GM12864 (cell line): Measurements from ENCODE around the gene LOXHD1.

Experiments
- DNase-seq: peaks from one replicate; pipeline ENCODE4 v3.0.0-alpha.2; 2011; ENCODE audit warnings: low read depth
- H3K4me3 ChIP-seq: 2 replicates; pipeline ENCODE4 v1.5.1; 2011; ENCODE audit warnings: mild to moderate bottlenecking, low read depth, low read length, control low read depth
- TF ChIP-seq, protein P1 (sequence below): IDR thresholded peaks from 2 replicates; pipeline ENCODE4 v1.5.1; 2011; ENCODE audit warnings: low read depth, mild to moderate bottlenecking, moderate library complexity, low read length, control low read depth, inconsistent platforms; ENCODE audit errors: missing control alignments

Gene LOXHD1

DNA sequence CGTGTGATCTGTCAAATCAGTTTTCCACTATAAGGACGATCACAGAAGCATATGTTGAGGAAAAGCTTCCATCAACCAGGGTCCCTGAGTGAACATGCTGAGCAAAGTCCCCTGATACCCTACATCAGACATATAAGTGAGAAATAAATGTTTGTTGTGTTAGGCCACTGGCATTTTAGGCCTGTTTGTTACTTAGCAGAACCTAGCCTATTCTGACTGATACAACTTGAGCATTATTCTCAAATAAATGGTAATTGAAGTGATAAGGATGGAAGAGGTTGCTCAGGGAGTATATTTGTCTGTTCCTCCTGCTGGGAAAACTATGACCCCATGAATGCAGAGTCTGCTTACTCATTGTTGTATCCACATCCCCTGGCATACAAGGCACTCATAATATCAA is 106.4 kb downstream of the LOXHD1 start:
- TF ChIP-seq, protein P1, sequence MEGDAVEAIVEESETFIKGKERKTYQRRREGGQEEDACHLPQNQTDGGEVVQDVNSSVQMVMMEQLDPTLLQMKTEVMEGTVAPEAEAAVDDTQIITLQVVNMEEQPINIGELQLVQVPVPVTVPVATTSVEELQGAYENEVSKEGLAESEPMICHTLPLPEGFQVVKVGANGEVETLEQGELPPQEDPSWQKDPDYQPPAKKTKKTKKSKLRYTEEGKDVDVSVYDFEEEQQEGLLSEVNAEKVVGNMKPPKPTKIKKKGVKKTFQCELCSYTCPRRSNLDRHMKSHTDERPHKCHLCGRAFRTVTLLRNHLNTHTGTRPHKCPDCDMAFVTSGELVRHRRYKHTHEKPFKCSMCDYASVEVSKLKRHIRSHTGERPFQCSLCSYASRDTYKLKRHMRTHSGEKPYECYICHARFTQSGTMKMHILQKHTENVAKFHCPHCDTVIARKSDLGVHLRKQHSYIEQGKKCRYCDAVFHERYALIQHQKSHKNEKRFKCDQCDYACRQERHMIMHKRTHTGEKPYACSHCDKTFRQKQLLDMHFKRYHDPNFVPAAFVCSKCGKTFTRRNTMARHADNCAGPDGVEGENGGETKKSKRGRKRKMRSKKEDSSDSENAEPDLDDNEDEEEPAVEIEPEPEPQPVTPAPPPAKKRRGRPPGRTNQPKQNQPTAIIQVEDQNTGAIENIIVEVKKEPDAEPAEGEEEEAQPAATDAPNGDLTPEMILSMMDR = no peak
- no peak overlapping the region for H3K4me3 ChIP-seq
- DNase-seq = no peak

DNA sequence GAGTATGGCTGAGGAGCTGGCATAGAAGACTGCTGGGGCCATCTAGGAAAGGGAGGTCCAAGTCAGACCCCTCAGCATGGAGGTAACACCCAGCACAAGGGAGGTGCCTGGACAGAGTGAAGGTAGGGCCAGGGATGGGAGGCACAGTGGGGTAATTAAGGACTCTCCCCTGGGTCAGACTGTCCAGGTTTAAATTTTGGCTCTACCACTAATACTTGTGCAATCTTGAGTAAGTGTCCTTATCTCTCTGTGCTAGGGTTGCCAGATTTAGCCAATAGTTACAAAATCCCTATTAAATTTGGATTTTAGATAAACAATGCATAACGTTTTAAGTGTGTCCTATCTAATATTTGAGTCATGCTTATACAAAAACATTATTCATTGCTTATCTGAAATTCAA is 109.5 kb downstream of the LOXHD1 start:
- H3K4me3 ChIP-seq = no peak overlapping the region
- TF ChIP-seq, protein P1 = no peak
- no peak for DNase-seq

DNA sequence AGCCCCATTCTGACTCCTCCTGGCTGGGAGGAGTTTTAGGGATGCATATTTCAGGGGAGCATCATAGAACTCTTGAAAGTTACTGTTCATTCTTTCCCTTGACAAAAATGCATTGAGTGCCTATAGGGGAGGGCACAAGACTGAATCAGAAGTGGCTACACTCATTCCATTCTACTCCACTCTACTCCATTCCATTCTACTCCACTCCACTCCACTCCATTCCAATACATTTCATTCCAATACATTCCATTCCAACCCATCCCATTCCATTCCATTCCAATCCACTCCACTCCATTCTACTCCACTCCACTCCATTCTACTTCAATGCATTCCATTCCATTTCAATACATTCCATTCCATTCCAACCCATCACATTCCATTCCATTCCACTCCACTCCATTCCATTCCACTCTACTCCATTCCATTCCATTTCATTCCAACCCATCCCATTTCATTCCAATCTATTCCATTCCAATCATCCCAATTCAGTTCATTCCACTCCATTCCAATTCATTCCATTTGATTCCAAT is 110.8 kb downstream of the LOXHD1 start:
- H3K4me3 ChIP-seq = no peak overlapping the region
- TF ChIP-seq, protein P1 = no peak
- DNase-seq = no peak

DNA sequence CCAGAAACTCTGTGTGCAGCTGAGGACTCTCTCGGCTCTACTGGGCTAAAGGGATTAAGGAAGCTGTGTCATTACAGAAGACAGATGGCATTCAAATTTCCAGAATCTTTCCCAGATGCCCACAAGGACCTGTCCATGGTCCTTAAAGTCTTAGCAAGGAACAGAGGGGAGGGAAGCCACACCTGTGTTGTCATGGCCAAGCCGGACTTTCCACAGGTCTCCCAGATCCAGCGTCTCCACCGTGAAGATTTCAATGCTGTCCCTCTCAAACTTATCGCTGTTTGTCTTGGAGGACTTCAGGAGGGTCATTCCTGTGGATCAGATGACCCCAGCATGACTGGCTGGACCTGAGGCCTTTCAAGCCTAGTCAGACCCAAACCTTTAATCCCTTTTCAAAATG is 114.5 kb downstream of the LOXHD1 start:
- TF ChIP-seq, protein P1 = no peak
- H3K4me3 ChIP-seq = no peak overlapping the region
- DNase-seq = no peak

DNA sequence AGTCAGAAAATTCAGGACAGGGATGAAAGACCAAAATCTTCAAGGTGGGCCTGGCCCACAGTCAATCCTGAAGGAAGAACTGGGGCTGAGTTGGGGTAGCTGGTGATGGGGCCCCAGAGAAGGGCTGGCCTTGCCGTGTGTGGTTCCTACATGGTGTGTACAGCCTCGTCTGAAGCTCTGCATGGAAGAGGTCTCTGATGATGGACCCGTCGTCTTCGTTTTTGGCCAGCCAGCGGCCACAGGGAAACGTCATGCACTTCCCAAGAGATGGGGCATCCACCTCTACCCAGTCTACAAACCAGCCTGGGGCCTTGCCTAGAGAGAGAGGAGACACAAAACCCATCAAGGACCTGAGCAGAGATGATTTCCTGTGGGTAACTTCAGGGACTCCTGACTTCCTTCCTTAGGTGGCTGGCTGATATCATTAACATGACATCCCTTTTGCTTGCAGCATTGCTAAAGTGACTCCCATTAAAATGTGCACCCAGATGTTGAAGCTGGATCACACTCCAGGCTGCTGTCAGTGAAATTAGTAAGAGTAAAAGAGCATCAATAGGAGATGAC is 115.3 kb downstream of the LOXHD1 start:
- H3K4me3 ChIP-seq = no peak overlapping the region
- DNase-seq = no peak
- TF ChIP-seq, protein P1 = no peak

DNA sequence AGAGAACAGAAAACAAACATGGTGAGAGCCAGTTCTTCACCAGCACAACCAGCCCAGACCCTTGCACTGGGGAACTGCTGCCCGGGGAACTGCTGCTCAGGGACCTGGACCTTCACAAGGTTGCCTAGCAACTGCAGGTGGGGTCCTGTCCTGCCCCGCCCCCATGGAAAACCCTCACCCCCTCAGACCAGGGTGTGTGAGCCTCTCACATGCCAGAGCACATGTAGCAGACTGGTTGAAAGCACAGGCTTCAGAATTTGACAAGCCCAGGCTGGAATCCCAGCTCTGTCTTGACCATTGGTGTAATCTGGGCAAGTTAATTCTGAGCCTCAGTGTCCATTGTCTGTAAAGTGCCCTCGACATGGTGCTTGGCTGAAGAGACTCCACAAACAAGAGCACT is 118.6 kb downstream of the LOXHD1 start:
- H3K4me3 ChIP-seq = no peak overlapping the region
- DNase-seq = no peak
- TF ChIP-seq, protein P1 = no peak

DNA sequence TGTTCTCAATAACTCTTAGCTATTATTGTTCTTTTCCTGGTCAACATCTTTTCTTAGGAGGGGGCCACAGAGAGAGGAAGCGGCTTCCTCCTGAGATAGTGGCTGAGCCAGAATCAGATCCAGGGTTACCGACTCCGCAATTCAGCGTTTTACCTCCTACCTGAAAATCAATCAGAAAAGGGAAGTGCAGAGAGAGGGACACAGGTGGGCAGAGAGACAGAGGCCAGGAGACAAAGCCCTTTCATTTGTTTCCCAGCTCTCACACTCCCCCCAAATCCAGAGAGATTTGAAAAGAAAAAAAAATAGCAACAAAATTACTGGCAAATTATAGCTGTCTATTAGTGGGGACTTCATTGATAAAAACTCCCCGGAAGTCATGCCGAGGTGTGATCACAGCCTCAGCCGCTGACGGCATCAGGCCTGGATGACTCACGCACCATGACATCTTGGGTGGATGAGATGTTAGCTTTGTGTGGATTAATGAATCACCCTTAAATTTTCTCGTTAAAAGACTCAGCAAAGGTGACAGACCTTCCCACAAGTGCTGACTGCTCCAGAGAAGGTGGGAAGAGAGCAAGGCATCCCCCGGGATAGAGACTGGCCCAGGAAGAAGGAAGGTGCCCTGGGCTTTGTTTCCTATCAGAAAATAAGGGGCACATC is 120.7 kb downstream of the LOXHD1 start:
- no peak for DNase-seq
- TF ChIP-seq, protein P1 = no peak
- H3K4me3 ChIP-seq = no peak overlapping the region
